HG02642 (cell line): ENCODE measurements around the gene ROBO4.

Experiments used
- ATAC-seq: cut with Tn5 transposase; IDR thresholded peaks from one replicate; pipeline ENCODE4 v1.9.1; 2021; ENCODE audit warnings: mild to moderate bottlenecking; ENCODE audit not compliant: unreplicated experiment, poor library complexity

Gene ROBO4

DNA sequence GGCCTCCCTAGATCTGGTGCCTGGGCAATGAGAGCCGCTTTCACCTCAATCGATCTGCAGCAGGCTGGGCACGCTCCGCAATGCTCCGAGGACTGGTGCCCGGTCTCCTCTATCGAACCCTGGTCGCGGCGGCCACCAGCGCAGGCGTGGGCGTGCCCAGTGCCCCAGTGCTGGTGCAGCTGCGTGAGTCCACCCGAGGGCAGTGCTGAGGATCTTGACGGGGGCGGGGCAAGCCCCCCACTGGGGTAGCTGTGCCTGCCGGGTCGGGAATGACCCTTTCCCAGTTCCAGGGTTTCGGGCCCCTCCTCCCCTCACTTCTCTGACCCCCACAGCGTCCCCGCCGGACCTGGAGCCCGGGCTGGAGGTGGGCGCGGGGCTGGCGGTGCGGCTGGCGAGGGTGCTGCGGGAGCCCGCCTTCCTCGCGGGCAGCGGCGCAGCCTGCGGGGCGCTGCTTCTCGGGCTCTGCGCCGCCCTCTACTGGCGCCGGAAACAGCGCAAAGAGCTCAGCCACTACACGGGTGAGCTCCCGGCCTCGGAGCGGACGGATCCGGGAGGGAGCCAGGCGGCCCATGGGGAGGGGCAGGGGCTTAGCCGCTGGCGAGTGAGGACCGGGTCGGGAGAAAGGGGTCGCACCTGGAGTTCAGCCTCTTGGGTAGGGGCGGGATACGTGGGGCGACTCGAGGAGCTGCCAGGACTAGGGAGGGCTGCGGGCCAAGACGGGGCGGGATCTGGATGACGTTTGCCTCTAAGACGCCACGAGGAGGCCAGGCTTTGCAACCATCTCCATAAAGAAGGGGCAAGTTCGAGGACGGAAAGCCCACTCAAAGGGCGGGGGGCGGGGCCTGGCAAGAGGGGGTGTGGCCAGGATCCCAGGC, 21.5 kb downstream of the ROBO4 start:
- ATAC-seq, result peak; percentile 92

DNA sequence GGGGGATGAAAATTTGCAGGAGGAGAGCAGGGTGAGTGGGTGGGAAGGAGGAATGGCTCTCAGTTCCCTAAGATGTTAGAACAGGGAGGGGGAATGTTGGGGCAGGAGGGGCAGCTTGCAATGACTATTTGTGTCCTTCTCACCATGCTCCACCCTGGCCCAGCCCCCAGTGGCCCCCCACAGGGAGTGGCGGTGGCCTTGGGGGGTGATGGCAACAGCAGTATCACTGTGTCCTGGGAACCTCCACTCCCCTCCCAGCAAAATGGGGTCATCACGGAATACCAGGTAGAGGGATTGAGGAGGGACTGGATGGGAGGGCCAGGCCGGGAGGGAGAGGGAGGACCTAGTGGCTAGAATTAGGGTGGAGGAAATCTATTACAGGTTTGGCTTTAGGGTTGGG, 22.3 kb downstream of the ROBO4 start:
- ATAC-seq, result no peak

DNA sequence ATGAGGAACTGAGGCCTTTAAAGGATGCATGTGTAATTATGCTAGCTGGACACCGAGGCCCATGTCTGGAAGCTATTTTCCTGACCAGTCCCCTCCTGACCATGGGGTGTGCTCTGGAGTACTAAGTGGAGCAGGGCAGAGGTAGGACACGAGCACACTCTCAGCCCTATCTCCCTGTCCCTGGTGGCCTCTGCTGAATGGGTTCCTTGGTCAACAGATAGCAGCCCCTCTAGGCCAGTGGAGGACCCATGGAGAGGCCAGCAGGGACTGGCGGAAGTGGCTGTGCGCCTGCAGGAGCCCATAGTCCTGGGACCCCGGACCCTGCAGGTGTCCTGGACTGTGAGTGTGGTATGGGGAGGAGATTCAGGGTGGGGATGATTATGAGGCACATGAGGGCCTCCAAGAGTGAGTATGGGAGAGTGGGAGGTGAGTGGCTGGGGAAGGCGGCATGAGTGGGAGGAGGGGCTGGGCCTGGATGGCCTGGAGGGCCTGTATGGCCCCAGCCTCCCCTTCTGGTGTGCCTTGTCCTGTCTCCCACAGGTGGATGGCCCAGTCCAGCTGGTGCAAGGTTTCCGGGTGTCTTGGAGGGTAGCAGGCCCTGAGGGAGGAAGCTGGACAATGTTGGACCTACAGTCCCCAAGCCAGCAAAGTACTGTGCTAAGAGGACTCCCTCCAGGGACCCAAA, 23.0 kb downstream of the ROBO4 start:
- ATAC-seq, result no peak

DNA sequence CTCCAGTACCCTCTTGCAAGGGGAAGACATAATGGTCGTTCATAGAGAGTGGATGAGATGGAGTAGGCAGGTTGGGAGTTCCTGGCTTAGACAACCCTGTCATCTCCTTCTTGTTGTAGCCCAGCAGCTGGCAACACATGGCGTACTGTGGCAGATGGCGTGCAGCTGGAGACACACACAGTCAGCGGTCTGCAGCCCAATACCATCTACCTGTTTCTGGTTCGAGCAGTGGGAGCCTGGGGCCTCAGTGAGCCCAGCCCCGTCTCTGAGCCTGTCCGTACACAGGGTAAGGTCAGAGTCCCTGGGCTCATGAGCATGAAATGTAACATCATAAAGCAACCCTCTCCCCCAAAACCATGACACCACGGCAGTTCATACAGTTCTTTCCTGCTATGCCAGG, 23.7 kb downstream of the ROBO4 start:
- no peak for ATAC-seq

DNA sequence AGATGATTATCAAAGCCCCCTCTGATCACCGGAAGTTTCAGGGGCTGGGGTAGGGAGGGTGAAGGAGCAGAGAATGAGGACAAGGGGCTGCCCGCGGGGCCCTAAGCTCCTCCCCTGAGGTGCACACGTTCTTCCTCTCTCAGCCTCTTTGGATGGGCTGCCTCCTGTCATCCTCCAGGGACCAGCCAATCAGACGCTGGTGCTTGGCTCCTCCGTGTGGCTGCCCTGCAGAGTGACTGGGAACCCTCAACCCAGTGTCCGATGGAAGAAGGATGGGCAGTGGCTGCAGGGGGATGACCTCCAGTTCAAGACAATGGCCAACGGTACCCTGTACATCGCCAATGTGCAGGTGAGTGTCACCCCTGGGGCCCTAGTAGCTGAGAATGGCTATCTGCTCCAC, 24.9 kb downstream of the ROBO4 start:
- ATAC-seq, result no peak

DNA sequence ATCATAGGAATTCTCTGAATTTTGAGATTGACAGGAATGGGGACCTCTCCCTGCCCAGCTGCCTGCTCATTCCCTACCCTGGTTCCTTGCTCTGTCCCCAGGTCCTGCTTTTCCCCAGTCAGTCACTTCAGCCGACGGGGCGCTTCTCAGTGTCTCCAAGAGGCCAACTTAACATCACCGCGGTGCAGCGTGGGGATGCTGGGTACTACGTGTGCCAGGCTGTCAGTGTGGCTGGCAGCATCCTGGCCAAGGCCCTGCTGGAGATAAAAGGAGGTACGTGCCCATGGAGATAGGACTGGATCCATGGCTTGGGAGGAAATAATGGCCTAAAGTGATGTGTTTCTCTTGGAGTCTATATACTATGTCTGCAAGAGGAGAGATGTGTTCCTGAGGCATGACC, 25.4 kb downstream of the ROBO4 start:
- no peak for ATAC-seq

DNA sequence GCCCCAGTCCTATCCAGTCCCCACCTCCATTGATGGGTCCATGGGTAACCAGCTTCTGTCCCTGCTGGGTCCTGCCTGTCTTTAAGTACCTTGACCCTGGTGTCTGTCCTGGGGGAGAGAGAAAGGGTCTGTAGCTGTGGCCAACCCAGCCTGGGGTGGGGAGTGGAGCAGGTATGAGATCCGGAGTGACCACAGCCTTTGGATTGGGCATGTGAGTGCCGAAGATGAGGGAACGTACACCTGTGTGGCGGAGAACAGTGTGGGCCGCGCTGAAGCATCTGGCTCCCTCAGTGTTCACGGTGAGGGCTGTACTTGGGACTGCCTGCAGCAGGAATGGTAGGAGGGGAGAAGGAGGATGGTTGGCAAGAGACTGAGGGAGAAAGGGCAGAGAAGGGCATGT, 27.2 kb downstream of the ROBO4 start:
- no peak for ATAC-seq

DNA sequence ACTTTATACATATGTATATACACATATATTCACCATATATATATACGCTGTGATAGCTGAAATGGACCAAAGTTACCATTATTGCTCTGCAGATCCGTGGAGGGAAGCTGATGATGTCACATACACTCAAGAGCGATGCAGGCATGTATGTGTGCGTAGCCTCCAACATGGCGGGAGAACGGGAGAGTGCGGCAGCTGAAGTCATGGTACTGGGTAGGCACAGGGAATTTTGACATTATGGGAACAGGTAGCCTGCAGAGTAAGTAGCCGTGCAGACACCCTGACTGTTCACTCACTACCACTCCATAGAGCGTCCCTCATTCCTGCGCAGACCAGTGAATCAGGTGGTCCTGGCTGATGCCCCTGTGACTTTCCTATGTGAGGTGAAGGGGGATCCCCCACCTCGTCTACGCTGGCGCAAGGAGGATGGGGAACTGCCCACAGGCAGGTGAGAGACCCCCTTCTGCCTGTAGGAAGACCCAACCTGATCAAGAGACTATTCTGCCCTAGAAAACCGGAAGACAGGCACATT, 27.7 kb downstream of the ROBO4 start:
- no peak for ATAC-seq

DNA sequence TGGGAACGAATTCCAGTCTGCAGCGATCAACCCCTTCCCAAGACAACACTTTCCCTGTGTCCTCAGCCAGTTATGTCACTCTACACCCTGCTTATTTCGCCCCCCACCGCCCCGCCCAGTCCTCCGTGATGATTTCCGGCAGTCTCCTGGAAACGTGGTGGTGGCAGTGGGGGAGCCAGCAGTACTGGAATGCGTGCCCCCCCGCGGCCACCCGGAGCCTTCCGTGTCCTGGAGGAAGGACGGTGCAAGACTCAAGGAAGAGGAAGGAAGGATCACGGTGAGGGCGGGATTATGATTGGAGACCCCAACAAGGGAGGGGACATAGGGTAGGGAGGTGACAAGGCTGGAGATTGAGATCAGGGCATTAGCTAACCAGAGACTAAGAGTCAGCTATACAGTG, 28.3 kb downstream of the ROBO4 start:
- ATAC-seq, result no peak

DNA sequence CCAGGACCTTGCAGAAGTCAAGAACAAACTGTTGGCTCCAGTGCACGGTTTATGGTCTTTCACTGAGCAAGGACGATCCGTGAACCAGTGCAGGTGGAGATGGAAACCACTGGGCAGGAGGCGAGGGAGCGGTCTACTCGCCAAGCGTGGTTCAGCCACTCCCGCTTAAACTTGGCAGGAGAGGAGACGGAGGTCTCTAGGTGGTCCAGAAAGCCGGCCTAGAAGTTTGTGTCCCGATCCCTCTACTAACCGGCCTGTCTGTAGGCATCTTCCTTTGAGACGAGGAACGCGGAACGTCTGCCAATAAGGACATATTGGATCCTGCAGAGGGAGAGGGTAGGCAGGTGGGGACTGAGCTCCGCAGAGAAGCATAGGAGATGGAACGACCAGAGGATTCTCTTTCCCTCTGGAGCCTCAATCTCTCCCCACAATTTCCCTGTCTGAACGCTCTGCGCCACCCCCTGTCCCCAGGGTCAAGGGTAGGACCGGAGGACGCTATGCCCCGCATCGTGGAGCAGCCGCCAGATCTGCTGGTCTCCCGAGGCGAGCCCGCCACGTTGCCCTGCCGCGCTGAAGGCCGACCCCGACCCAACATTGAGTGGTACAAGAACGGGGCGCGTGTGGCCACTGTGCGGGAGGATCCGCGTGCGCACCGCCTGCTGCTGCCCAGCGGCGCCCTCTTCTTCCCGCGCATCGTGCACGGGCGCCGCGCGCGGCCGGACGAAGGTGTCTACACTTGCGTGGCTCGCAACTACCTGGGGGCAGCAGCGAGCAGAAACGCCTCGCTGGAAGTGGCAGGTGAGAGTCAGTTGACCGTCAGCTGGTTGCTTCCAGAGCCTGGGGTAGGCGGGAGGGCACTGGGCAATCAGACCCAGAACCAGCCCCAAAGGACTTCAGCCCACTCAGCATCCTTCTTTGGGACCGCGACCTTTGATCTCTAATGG, 29.1 kb downstream of the ROBO4 start:
- no peak for ATAC-seq

DNA sequence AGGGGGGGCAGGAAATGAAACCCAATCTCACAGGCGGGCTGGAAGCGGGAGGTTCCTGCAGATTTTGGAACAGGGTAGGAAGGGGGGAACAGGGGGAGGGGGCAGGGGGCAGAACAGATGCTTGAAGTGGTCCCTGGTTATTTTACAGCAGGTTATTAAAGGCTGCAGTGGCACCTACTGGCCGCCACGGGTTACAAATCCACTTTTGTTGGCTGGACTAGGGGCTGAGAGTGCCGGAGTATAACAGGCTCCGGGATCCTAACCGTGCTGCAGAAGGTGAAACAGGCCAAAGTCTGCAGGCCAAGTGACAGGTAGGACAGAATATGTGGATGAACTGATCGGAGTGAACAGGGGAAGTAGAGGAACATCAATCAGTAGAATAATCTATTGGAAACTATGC, 30.0 kb downstream of the ROBO4 start:
- ATAC-seq, result no peak

DNA sequence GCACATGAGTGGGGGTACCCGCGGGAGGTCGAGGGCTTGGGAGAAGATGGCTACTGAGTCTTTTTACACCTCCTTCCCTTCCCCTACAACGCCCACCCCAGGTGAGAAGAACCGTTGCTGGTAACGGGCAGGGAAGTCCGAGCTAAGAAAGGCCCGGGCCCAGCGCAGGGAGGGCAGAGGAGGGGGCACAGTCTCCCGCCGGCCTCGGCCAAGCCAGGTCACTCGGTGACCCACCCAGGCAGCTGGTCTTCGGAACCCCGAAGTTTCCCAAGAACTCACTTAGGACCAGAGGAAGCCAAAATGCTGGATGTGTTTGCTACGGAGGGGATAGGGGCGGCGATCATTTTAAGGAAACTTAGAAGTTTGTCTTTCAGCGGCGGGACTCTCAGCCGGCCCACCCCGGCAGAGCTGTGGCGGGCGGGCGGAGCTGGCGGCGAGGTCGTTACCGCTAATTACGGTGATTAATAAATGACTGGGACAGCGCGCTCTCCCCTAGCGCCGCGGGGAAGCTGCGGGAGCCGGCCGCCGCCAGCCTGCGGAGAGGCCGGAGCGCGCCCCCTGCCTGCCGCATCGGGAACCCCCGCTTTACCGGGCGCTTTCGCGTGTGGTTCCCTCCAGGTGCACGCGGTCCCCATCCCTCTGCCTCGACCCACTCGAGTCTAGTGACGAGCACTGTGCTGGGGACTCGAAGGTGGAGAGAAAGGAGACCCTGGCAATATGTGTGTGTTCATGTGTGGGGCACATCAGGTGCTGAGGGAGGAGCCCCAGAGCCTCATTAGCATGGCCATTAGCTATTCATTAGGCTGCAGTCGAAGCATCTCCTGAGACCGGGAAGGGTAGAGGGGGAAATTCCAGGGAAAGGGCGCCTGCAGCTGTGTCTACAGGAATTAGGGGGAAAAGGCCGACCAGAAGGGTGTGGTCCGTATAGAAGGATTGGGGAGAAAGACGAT, 31.5 kb downstream of the ROBO4 start:
- peak; percentile 50 for ATAC-seq

DNA sequence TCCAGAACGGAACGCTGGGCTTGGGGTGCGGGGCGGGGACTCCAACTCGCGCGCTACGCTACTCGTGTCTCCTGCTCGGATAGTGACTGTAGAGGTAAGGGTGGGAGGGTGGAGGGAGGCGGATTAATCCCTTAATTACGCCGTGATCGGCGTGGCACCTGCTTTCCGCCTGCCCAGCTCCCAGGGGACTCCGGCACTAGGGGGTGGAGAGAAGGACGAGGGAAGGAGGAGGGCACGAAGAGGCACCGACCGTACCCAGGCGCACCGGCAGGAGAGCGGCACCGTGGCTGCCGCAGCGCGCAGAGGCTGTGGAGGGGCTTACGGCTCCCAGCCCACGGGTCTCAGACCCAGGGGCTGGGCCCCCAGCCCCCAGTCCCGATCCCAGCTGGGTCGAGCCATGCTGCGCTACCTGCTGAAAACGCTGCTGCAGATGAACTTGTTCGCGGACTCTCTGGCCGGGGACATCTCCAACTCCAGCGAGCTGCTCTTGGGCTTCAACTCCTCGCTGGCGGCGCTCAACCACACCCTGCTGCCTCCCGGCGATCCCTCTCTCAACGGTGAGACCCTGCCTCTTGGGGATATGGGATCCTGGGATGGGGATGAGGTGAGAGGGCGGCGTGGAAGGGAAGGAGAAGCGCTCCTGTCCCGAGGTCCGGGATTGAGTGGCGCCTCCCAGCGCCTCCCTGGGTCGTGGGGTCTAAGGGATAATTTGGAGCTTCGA, 32.3 kb downstream of the ROBO4 start, which contains the start of gene ROBO3:
ROBO3 (plus strand) TSS at position 252 of the 721 bp plus-strand sequence; CDS start at position 398, 146 bp downstream.
- no peak for ATAC-seq

DNA sequence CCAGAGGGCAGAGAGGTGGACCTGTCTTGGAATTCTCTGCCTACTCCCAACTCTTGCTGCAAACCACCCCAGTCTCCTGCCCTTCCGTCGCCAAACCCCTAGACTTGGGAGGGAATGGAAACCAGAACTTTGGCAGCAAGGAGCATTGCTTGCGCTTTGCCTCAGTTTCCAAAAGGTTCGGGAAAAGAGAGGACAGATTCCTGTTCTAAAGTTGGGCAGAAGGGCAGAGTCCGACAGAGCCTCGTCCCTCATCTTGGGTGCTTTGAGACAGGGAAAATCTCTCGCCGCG, 32.8 kb downstream of the ROBO4 start:
- ATAC-seq, result no peak

DNA sequence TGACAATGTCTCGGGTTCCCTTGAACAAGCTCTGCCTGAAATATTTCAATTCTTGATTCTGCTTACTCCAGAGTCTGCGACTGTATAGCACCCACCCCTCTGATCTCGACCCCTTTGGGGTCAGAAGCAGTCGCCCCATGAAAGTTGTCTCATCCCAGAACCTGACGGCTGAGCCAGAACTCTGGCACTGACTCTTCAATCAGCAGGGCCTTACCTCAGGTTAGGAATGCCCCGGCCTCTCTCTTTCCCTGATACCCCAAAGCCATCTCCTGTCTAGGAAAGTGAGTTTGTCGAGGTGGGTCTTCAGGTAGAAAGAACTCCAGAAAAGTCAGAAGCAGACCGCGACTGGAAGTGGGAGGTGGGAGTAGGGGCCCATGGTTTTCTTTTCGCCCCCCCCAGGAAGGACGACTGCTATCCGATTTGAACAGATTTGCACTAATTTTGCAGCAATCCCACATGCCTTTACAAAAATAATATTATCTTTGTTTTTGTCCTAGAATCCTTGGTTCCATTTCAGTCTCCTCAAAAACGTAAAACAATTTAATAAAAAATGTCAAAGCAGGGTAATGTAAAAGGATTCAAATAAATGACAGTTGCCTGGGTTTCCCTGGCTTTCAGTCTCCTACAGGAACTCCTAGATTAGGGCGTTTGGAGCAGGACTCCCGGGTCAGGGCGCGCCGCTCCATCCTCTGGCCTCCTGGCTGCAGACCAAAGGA, 33.3 kb downstream of the ROBO4 start:
- no peak for ATAC-seq

DNA sequence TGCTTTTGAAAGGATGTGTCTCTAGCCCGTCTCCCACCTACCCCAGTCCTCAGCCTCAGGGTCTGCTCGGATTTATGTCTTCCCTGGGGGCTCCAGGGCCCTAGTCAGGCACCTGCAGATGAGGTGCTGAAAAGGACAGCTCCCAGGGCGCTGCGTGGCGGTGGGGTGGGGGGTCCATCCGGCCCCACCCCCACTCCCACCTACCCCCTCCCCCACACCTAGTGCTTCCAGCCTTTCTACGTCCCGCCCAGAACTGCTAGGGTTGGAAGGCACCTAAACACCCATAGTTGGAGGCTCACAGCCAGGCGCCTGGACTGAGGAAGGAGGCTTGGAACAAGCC, 33.9 kb downstream of the ROBO4 start:
- no peak for ATAC-seq

DNA sequence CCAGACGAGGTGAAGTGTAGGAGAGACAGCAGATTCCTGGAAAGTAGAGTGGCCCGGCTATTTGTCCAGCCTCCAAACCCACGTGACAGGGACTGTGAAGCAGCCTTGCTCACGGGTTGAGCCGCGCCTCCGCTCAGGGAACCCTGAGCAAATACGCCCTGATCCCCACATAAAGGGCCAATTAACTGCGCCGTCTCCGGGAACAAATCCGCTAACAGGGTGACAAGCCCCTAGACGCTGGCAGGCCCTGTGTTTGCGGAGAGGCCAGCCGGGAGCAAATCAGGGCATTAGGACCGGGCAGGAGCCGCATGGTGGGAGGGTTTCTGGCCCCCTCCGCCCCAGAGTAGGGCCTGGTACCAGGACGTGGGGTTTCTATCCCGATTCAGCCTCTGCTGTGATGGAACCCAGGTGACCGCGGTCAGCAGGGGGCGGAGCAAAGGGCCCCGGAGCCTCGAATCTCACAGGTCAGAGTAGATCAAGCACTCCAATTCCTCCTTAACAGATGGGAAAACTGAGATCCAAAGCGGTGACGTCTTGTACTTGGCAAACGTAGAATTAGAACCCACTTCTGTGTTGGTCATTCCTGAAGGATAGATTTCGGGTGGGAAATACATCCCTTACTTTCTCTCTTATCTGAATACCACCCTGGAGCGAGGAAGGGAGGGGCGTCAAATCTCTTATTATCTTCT, 34.4 kb downstream of the ROBO4 start:
- ATAC-seq, result no peak

DNA sequence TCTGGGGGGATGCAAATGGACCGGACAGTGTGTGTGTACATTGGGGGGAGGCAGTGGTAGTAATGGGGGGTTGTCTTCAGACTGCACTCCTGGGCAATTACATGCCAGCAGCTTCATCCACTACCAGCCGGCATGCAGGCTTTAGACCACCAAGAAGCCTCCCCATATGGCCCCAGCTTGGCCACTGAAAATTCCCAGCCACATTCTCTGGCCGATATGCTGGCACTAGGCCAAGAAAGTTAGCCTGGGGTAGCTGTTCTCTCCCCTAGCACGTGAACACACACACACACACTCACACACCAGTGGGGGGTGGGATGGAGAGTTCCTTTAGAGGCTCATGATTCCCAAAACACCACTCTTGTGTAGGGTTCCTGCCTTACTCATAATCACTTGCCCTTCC, 36.0 kb downstream of the ROBO4 start:
- ATAC-seq, result no peak
